ENCODE measurements around the gene SLC6A6.

SLC6A6 gene

GRCh38 chr3:14522768-14523167, 120.4 kb downstream of the SLC6A6 start:
- DNase-seq (ENCODE audit: low read depth): no peak

GRCh38 chr3:14523792-14524191, 121.4 kb downstream of the SLC6A6 start:
- DNase-seq (ENCODE audit: low read depth): no peak

GRCh38 chr3:14524311-14524711, 121.9 kb downstream of the SLC6A6 start:
- DNase-seq (ENCODE audit: low read depth): no peak

- DNase-seq (ENCODE audit: low read depth): no peak
Observed at GRCh38 chr3:14524920-14525660, 122.7 kb downstream of the SLC6A6 start.

- DNase-seq (ENCODE audit: low read depth): no peak
Observed at GRCh38 chr3:14525685-14526631, 123.6 kb downstream of the SLC6A6 start.

GRCh38 chr3:14528081-14528480, 125.7 kb downstream of the SLC6A6 start:
- DNase-seq (ENCODE audit: low read depth): no peak

- no peak for DNase-seq (ENCODE audit: low read depth)
Observed at GRCh38 chr3:14531856-14532395, 129.5 kb downstream of the SLC6A6 start.

GRCh38 chr3:14532691-14533456, 130.5 kb downstream of the SLC6A6 start:
- no peak for DNase-seq (ENCODE audit: low read depth)

- DNase-seq (ENCODE audit: low read depth): no peak
Observed at GRCh38 chr3:14533457-14533958, 131.1 kb downstream of the SLC6A6 start.

- DNase-seq (ENCODE audit: low read depth): no peak
Observed at GRCh38 chr3:14534516-14535191, 132.2 kb downstream of the SLC6A6 start.

GRCh38 chr3:14535616-14536015, 133.2 kb downstream of the SLC6A6 start:
- DNase-seq (ENCODE audit: low read depth): no peak

- no peak for DNase-seq (ENCODE audit: low read depth)
Observed at GRCh38 chr3:14536055-14536815, 133.8 kb downstream of the SLC6A6 start.

GRCh38 chr3:14536837-14537589, 134.6 kb downstream of the SLC6A6 start:
- no peak for DNase-seq (ENCODE audit: low read depth)

GRCh38 chr3:14537590-14538450, 135.4 kb downstream of the SLC6A6 start:
- no peak for DNase-seq (ENCODE audit: low read depth)

- DNase-seq (ENCODE audit: low read depth): no peak
Observed at GRCh38 chr3:14538451-14539088, 136.2 kb downstream of the SLC6A6 start.

All from stimulated activated CD8-positive, alpha-beta memory T cell treated with anti-CD3 and anti-CD28 coated beads, Interleukin-4, amount 100 ng/mL, for 24 hours (primary cell).